ENCODE data around the gene CD44.
A peak's percentile ranks its signal among the peaks of the same experiment; 100 is the strongest.
"Not testable (repeated sequence)": the region's sequence is repeated elsewhere in the genome, so short reads cannot be mapped to it uniquely, and the experiment has no call there.

CD44 gene

GRCh38 chr11:35138943-35139721 lies at the start of gene CD44:
Gene CD44, plus strand, starts transcription at chr11:35139171. Its CDS starts 133 bp downstream, at chr11:35139304.
- peak; percentile 79 for DNase-seq

GRCh38 chr11:35089666-35090065 lies 49.3 kb upstream of the CD44 start:
- no peak for DNase-seq

- DNase-seq: no peak
Observed at GRCh38 chr11:35090125-35090524, 48.8 kb upstream of the CD44 start.

- not testable (repeated sequence) for DNase-seq
Observed at GRCh38 chr11:35090991-35091390, 48.0 kb upstream of the CD44 start.

- DNase-seq: no peak
Observed at GRCh38 chr11:35096723-35097122, 42.2 kb upstream of the CD44 start.

GRCh38 chr11:35097814-35098455 lies 41.0 kb upstream of the CD44 start:
- DNase-seq: no peak

- DNase-seq: no peak
Observed at GRCh38 chr11:35098855-35099254, 40.1 kb upstream of the CD44 start.

GRCh38 chr11:35099278-35100012 lies 39.5 kb upstream of the CD44 start:
- no peak for DNase-seq

- DNase-seq: no peak
Observed at GRCh38 chr11:35100013-35100383, 39.0 kb upstream of the CD44 start.

- DNase-seq: no peak
Observed at GRCh38 chr11:35101223-35101622, 37.7 kb upstream of the CD44 start.

GRCh38 chr11:35102267-35102666 lies 36.7 kb upstream of the CD44 start:
- DNase-seq: no peak

GRCh38 chr11:35103366-35104208 lies 35.4 kb upstream of the CD44 start:
- no peak for DNase-seq

GRCh38 chr11:35104655-35105054 lies 34.3 kb upstream of the CD44 start:
- no peak for DNase-seq

GRCh38 chr11:35105319-35106079 lies 33.5 kb upstream of the CD44 start:
- DNase-seq: no peak

GRCh38 chr11:35106595-35106994 lies 32.4 kb upstream of the CD44 start:
- DNase-seq: no peak

- DNase-seq: no peak
Observed at GRCh38 chr11:35107861-35108260, 31.1 kb upstream of the CD44 start.

- DNase-seq: not testable (repeated sequence)
Observed at GRCh38 chr11:35108336-35108735, 30.6 kb upstream of the CD44 start.

- no peak for DNase-seq
Observed at GRCh38 chr11:35109041-35109440, 29.9 kb upstream of the CD44 start.

- no peak for DNase-seq
Observed at GRCh38 chr11:35109827-35110226, 29.1 kb upstream of the CD44 start.

- DNase-seq: peak; percentile 65
Observed at GRCh38 chr11:35111161-35112055, 27.6 kb upstream of the CD44 start.
